Left cardiac atrium (tissue), 4 donors: Measurements from ENCODE around the gene MRPL24. TPM values are rescaled to one million over a fixed set of nuclear protein-coding genes. Genes with fewer than 3 reads are reported as not detected.
"Not testable (repeated sequence)": the region's sequence is repeated elsewhere in the genome, so short reads cannot be mapped to it uniquely, and the experiment has no call there.

ENCODE experiments used
- ATAC-seq, 2 donors: fragments of 200-7000 bp; cut with Tn5 transposase; one replicate each; pipeline ENCODE4 v1.9.1; 2020; ENCODE audit warnings: mild to moderate bottlenecking in 2 of 2, moderate library complexity in 2 of 2
- DNase-seq: peaks from one replicate; pipeline ENCODE4 v3.0.0-alpha.2; 2020
- intact Hi-C, 2 donors: fragments of 100-400 bp; cut with DNase I; formaldehyde crosslinking; loops; one replicate each; pipeline versions ENCODE4 v1.14.1 to v1.15.1; 2022 to 2023
- total RNA-seq, 2 donors: library from RNA; stranded (reverse); fragmentation: NEBNext Ultra II Directional; extraction: Animal tissue kit (Norgen Biotek cat#: 25700); gene quantifications; one replicate each; pipeline ENCODE4 v1.2.1, GENCODE V29; 2021
- donor health status: DM: no; HTN: yes; CAD: no.
- donor health status: DM: no; HTN: yes; CAD: no; lungs with severe emphysema.
- donor health status: DM: yes; HTN: yes; CAD: no.
- donor health status: Dilated cardiomyopathy.

Gene MRPL24
- total RNA-seq, 2 donors from 2014 or later: 62.9 to 74.0 TPM

- no peak for ATAC-seq
- intact Hi-C loops: loop anchor here in 1 of 2 donors (2.0 to 5.0 kb wide), 2 partner anchors 15 to 38 kb away; partner anchors contain the start of genes HDGF, ISG20L2 and METTL25B
- no peak for DNase-seq
Observed at GRCh38 chr1:156765666-156766065, 24.8 kb upstream of the MRPL24 start.

- not testable (repeated sequence) for ATAC-seq, DNase-seq
- intact Hi-C loops: loop anchor here in 1 of 2 donors (5.0 kb wide), 1 partner anchor 38 kb away; the partner anchor contains the start of genes ISG20L2 and METTL25B
Observed at GRCh38 chr1:156765136-156765535, 24.2 kb upstream of the MRPL24 start.

- no peak for ATAC-seq
- no peak for DNase-seq
Observed at GRCh38 chr1:156760796-156761104, 19.9 kb upstream of the MRPL24 start.

GRCh38 chr1:156760092-156760795 lies 19.4 kb upstream of the MRPL24 start:
- intact Hi-C loops: no loop called here
- DNase-seq: no peak
- ATAC-seq: no peak

More at GRCh38 chr1:156760796-156761104, 19.9 kb upstream of the MRPL24 start:
- intact Hi-C loops: no loop called here

DNA sequence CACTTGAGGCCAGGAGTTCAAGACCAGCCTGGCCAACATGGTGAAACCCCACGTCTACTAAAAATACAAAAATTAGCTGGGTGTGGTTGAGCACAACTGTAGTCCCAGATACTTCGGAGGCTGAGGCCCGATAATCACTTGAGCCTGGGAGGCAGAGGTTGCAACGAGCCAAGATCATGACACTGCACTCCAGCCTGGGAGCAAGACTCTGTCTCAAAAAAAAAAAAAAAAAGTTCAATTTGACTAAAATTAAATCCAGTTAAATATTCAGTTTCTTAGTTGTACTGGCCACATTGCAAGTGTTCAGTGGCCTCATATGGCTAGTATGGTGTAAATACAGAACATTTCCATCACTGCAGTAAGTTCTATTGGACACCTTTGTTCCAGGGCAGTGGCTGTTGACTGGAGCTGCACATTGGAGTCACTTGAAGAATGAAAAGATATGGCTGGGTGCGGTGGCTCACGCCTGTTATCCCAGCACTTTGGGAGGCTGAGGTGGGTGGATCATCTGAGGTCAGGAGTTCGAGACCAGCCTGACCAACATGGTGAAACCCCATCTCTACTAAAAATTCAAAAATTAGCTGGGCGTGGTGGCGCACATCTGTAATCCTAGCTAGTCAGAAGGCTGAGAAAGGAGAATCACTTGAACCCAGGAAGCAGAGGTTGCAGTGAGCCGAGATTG lies 16.8 kb upstream of the MRPL24 start:
- ATAC-seq, intact Hi-C loops, DNase-seq: not testable (repeated sequence)

DNA sequence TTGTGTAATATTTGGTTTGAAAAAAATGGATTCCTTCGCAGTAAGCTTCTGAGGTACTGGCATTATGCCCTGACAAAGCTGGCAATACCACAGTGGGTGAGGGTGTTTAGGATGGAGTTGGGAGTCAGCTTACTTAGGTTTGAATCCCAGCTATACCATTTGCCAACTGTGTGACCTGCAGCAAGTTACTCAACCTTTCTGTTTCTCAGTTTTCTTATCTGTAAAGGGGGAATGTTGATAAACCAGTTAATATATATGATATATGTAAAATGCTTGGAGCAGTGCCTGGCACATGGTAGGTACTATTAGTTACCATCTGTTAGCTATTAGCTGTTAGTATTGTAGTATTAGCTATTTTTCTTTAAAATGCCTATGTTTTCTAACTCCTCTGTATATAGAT lies 15.5 kb upstream of the MRPL24 start:
- DNase-seq (no peak), ATAC-seq (no peak)
- intact Hi-C loops: no loop called here

GRCh38 chr1:156755527-156755950 lies 14.7 kb upstream of the MRPL24 start:
- ATAC-seq (no peak), DNase-seq (no peak)
- intact Hi-C loops: no loop called here

- DNase-seq (no peak), ATAC-seq (no peak)
- intact Hi-C loops: no loop called here
Observed at GRCh38 chr1:156754219-156754618, 13.3 kb upstream of the MRPL24 start.

- DNase-seq (no peak), ATAC-seq (no peak)
Observed at GRCh38 chr1:156752843-156753482, 12.1 kb upstream of the MRPL24 start.

GRCh38 chr1:156751757-156752481 lies 11.0 kb upstream of the MRPL24 start:
- intact Hi-C loops: loop anchor here in 1 of 2 donors (2.0 kb wide), 1 partner anchor 15 kb away; the partner anchor contains the start of gene PRCC
- DNase-seq (peak; percentile 98), ATAC-seq (peak; percentile 81 to 84)

More at GRCh38 chr1:156752843-156753482, 12.1 kb upstream of the MRPL24 start:
- intact Hi-C loops: no loop called here

GRCh38 chr1:156751451-156751756 lies 10.5 kb upstream of the MRPL24 start, which contains the start of gene HDGF:
HDGF (minus strand) TSS chr1:156751675; CDS start chr1:156751429, 246 bp downstream.
- ATAC-seq: no peak
- intact Hi-C loops: loop anchor here in 1 of 2 donors (2.0 kb wide), 1 partner anchor 15 kb away; the partner anchor contains the start of gene PRCC
- no peak for DNase-seq

DNA sequence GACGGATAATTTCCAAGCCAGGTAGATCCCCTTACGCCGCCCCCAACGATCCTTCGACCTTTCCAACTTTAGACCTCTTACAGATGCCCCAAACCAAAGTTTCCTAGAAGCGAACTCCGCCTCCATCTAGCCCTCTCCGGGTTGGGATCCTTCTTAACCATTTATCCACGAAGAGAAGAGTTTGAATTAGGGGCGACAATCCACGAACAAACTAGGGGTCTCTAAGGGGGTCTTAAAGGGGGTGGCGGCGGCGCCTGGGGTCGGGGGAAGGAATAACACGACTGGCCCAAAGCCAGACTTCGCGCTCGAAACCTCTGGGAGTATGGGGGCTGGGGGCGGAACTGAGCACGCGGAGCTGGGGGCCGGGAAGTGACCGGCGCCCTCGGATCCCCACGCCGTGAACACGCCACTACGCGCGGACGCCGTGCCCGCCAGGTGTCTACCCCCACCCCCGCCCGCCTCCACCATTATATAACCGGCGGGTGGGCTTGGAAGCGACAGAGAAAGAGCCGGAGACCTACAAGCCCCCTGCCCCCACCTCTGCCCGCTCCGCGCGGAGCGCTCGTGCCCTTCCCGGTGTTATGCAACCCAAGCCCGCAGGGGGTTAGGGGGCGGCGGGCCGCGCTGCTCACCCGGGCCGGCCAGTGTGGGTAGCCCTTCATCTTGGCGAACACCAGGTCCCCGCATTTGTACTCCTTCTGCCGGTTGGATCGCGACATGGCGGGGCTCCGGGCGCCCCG lies 10.0 kb upstream of the MRPL24 start:
- DNase-seq (peak; percentile 66), ATAC-seq (peak; percentile 1 to 13)
- intact Hi-C loops: loop anchor here in 1 of 2 donors (2.0 kb wide), 1 partner anchor 16 kb away; the partner anchor contains the start of gene PRCC

DNA sequence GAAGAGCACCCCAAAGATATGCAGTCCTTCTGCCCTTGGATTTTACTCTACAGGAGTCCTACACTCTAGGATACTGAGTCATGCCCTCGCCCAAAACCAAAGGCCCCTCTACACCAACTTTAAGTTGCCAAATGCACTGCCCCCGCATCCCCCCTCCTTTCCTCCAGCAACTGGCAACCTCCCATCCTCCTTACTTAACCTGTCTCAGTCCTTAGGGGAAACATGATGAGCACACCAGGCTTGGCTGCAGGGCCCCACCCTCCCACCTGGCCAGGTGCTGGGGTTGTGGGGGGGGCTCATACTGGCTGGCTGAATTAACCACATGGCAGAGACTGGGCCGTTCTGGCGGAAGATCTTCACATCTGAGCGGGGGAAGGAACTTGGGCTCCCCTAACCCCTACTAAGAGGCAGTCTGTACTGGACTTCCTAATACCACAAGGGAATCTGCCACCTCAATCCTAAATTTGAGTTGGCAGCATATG lies 9.3 kb upstream of the MRPL24 start:
- ATAC-seq (no peak), DNase-seq (no peak)
- intact Hi-C loops: loop anchor here in 1 of 2 donors (2.0 kb wide), 1 partner anchor 17 kb away; the partner anchor contains the start of gene PRCC

- intact Hi-C loops: loop anchor here in 1 of 2 donors (2.0 kb wide), 1 partner anchor 17 kb away; the partner anchor contains the start of gene PRCC
- DNase-seq (no peak), ATAC-seq (no peak)
Observed at GRCh38 chr1:156749419-156750118, 8.7 kb upstream of the MRPL24 start.

DNA sequence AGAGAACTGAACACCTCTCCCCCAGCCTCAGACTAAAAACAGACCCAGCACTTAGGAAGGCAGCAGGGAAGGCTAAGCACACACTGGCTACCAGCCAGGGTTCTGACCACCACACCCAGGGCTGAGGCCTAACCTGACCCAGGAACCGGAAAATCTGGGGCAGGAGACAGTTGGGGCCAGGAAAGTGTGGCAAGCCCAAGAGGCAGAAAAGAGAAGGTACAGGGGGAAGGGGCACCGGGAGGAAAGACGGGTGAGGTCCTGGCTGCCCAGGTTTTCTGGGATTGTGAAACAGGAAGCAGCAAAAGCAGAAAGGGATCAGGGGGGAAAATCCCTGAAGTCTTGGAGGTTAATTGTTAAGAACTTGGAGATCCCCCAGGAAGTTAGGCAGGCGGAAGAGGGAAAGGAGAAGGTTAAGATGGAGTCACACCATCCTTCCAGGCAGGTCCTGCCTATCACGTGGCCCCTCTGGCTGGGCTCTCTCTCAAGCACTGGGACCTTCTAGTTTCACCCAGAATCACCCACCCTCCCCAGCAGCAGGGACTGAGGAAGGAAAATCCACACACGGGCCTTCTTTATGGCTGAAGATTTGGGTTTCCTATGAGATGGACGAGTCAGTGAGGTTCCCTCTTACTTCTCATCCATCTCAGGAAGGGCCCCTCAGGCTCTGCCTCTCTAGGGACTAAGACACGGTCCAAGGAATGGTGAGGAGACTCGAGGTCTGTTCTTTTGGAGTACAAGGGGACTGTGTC lies 8.0 kb upstream of the MRPL24 start:
- ATAC-seq (peak in 1 of 2 donors; percentile 12), DNase-seq (peak; percentile 80)
- intact Hi-C loops: no loop called here

- ATAC-seq (no peak), DNase-seq (no peak)
- intact Hi-C loops: no loop called here
Observed at GRCh38 chr1:156747742-156748669, 7.1 kb upstream of the MRPL24 start.
